HepG2 (cell line): ENCODE results near the gene NAA30. TPM values are rescaled to one million over a fixed set of nuclear protein-coding genes. Genes with fewer than 3 reads are reported as not detected.
A peak's percentile ranks its signal among the peaks of the same experiment; 100 is the strongest.

ENCODE experiments used
- AGO2 ChIP-seq: fragments of 200-400 bp; formaldehyde crosslinking; optimal IDR thresholded peaks from 2 replicates; pipeline ENCODE3; 2017; ENCODE audit warnings: mild to moderate bottlenecking, low read depth, low read length, moderate library complexity
- ARID4A ChIP-seq: sonication (generic); formaldehyde crosslinking; IDR thresholded peaks from 2 replicates; pipeline ENCODE4 v1.5.0; 2020; ENCODE audit warnings: mild to moderate bottlenecking, missing genetic modification reagents, borderline replicate concordance
- BRF2 ChIP-seq: sonication (generic); formaldehyde crosslinking; IDR thresholded peaks from 2 replicates; pipeline ENCODE4 v1.8.1; 2022; ENCODE audit warnings: mild to moderate bottlenecking, missing genetic modification reagents
- CHD2 ChIP-seq: IDR thresholded peaks from 2 replicates; pipeline ENCODE4 v1.6.1; 2011; ENCODE audit warnings: low read depth, low read length, improper control_type of control experiment
- DR1 ChIP-seq: sonication (generic); formaldehyde crosslinking; IDR thresholded peaks from 2 replicates; pipeline ENCODE4 v1.8.0; 2021; ENCODE audit warnings: mild to moderate bottlenecking, missing genetic modification reagents, inconsistent platforms
- GABPB1 ChIP-seq: IDR thresholded peaks from 2 replicates; pipeline ENCODE4 v1.6.1; 2016; ENCODE audit warnings: mild to moderate bottlenecking, missing genetic modification reagents, moderate library complexity, missing compliant biosample characterization
- HMG20B ChIP-seq: conservative IDR thresholded peaks from 2 replicates; pipeline ENCODE4 v1.6.1; 2016; ENCODE audit warnings: missing genetic modification reagents, missing compliant biosample characterization
- IRX3 ChIP-seq: sonication (generic); formaldehyde crosslinking; IDR thresholded peaks from 2 replicates; pipeline ENCODE4 v1.8.1; 2023; ENCODE audit warnings: mild to moderate bottlenecking, low read depth, missing genetic modification reagents, borderline replicate concordance
- KDM5A ChIP-seq: fragments of 200-600 bp; sonication (generic); IDR thresholded peaks from 2 replicates; pipeline ENCODE4 v1.7.0; 2018; ENCODE audit warnings: antibody characterized with exemption, mild to moderate bottlenecking, low read length, borderline replicate concordance
- PATZ1 ChIP-seq: sonication (generic); formaldehyde crosslinking; IDR thresholded peaks from 2 replicates; pipeline ENCODE4 v1.4.0; 2020; ENCODE audit warnings: missing genetic modification reagents
- PHF8 ChIP-seq: sonication (generic); formaldehyde crosslinking; IDR thresholded peaks from 2 replicates; pipeline ENCODE4 v1.5.0; 2020; ENCODE audit warnings: missing genetic modification reagents
- RAD21 ChIP-seq: fragments of 450-650 bp; formaldehyde crosslinking; IDR thresholded peaks from 2 replicates; pipeline ENCODE4 v1.5.0; 2020; ENCODE audit warnings: mild to moderate bottlenecking
- SALL2 ChIP-seq: sonication (generic); formaldehyde crosslinking; IDR thresholded peaks from 2 replicates; pipeline ENCODE4 v1.8.1; 2023; ENCODE audit warnings: mild to moderate bottlenecking, missing genetic modification reagents, inconsistent platforms
- TFAP4 ChIP-seq: sonication (generic); IDR thresholded peaks from 2 replicates; pipeline ENCODE4 v1.6.1; 2016; ENCODE audit warnings: low read depth, borderline replicate concordance
- ZNF180 ChIP-seq: sonication (generic); formaldehyde crosslinking; IDR thresholded peaks from 2 replicates; pipeline ENCODE4 v1.4.0; 2020; ENCODE audit warnings: low read depth, missing genetic modification reagents, borderline replicate concordance
- ZNF350 ChIP-seq: sonication (generic); formaldehyde crosslinking; IDR thresholded peaks from 2 replicates; pipeline ENCODE4 v1.4.0; 2020; ENCODE audit warnings: mild to moderate bottlenecking, low read depth, missing genetic modification reagents, borderline replicate concordance
- ZNF362 ChIP-seq: sonication (generic); formaldehyde crosslinking; IDR thresholded peaks from 2 replicates; pipeline ENCODE4 v1.4.0; 2020; ENCODE audit warnings: missing genetic modification reagents, mild to moderate bottlenecking, borderline replicate concordance
- ZNF501 ChIP-seq: sonication (generic); formaldehyde crosslinking; IDR thresholded peaks from 2 replicates; pipeline ENCODE4 v1.5.1; 2020; ENCODE audit warnings: mild to moderate bottlenecking, moderate library complexity, missing genetic modification reagents
- polyA plus RNA-seq, 8 experiments: library from polyadenylated mRNA; depleted of rRNA in 3 of 8; stranded (reverse) in 7 of 8; unstranded in 1 of 8; fragments of >200 nt; fragmentation: Illumina TruSeq in 4 of 8; extraction: Trizol in 4 of 8; gene quantifications; 2 replicates each; pipeline versions ENCODE4 v1.2.1 to v1.2.3, GENCODE V29; 2011 to 2016; ENCODE audit warnings: low read depth in 4 of 8, missing spikeins in 1 of 8, mixed read lengths in 1 of 8; ENCODE audit not compliant: insufficient read depth in 1 of 8
- total RNA-seq, 5 experiments: library from RNA; depleted of rRNA; stranded (reverse); fragments of >200 nt; fragmentation: Illumina TruSeq; extraction: Trizol; gene quantifications; 2 replicates each; pipeline ENCODE4 v1.2.3, GENCODE V29; 2016; ENCODE audit warnings: low read depth in 1 of 5

NAA30 gene
- total and polyA plus RNA-seq, 2 of the 13 experiments (the other 11 are each of a cell fraction or from before 2014, with no cell fraction given): 10.8 to 18.4 TPM

- TF ChIP-seq BRF2 (CRISPR knock-in tag): no peak
- TF ChIP-seq CHD2: no peak
- TF ChIP-seq RAD21 (CRISPR knock-in tag): no peak
- no peak for TF ChIP-seq PATZ1 (CRISPR knock-in tag)
- no peak for TF ChIP-seq HMG20B (CRISPR knock-in tag)
- peak; percentile 61; the same call in 1 of the 2 replicates for TF ChIP-seq PHF8 (CRISPR knock-in tag)
- 0 out of 2 replicates have a peak, but pooled peaks have one; percentile 26 for TF ChIP-seq KDM5A
- peak; percentile 74 for TF ChIP-seq AGO2
- no peak for TF ChIP-seq SALL2 (CRISPR knock-in tag)
- peak; percentile 27 for TF ChIP-seq ARID4A (CRISPR knock-in tag)
- peak; percentile 41; the same call in 1 of the 2 replicates for TF ChIP-seq GABPB1 (CRISPR knock-in tag)
- TF ChIP-seq ZNF180: no peak; the same call in 1 of the 2 replicates
- TF ChIP-seq TFAP4: no peak
- TF ChIP-seq DR1 (CRISPR knock-in tag): no peak
- TF ChIP-seq ZNF501: peak; percentile 25; the same call in 1 of the 2 replicates
- 0 out of 2 replicates have a peak, but pooled peaks have one; percentile 9 for TF ChIP-seq ZNF362 (CRISPR knock-in tag)
- TF ChIP-seq ZNF350 (CRISPR knock-in tag): no peak
- TF ChIP-seq IRX3 (CRISPR knock-in tag): no peak
These were observed 575 bp downstream of the NAA30 start (continued) for GRCh38 chr14:57390806-57391516.
